Spinal cord (tissue), 10 donors: ENCODE measurements around the gene AKAP13. TPM values are rescaled to one million over a fixed set of nuclear protein-coding genes. Genes with fewer than 3 reads are reported as not detected.

Experiments
- DNase-seq, 6 donors: peaks; one replicate each; pipeline versions ENCODE4 v3.0.0 to v3.0.0-alpha.2; 2013 to 2015; ENCODE audit warnings: low spot score in 6 of 6, low read depth in 4 of 6
- H3K27ac ChIP-seq: one replicate; pipeline ENCODE4 v1.5.1; 2013; ENCODE audit warnings: low read depth, low read length, control low read depth
- H3K27me3 ChIP-seq: one replicate; pipeline ENCODE4 v1.6.1; 2013; ENCODE audit warnings: low read length; ENCODE audit not compliant: control insufficient read depth, insufficient read depth
- H3K36me3 ChIP-seq: one replicate; pipeline ENCODE4 v1.6.1; 2013; ENCODE audit warnings: low read length; ENCODE audit not compliant: control insufficient read depth, insufficient read depth
- H3K4me1 ChIP-seq: one replicate; pipeline ENCODE4 v1.6.1; 2013; ENCODE audit warnings: low read length; ENCODE audit not compliant: control insufficient read depth, insufficient read depth
- H3K4me3 ChIP-seq: one replicate; pipeline ENCODE4 v1.5.1; 2013; ENCODE audit warnings: low read depth, low read length, control low read depth
- H3K9me3 ChIP-seq: one replicate; pipeline ENCODE4 v1.6.1; 2013; ENCODE audit warnings: low read length; ENCODE audit not compliant: control insufficient read depth, insufficient read depth
- WGBS: methylation state at CpG from one replicate; pipeline ENCODE4 v1.1.5; 2013; ENCODE audit warnings: missing lambda C conversion rate; ENCODE audit not compliant: insufficient coverage; 5-methylcytosine and 5-hydroxymethylcytosine counted together
- polyA plus RNA-seq, 2 donors: library from polyadenylated mRNA; unstranded; fragments of 120-200 nt; gene quantifications; one replicate each; pipeline ENCODE4 v1.2.1, GENCODE V29; 2013; ENCODE audit not compliant: insufficient read length in 2 of 2
- total RNA-seq, 2 donors: library from RNA; depleted of rRNA in 1 of 2; stranded (reverse); fragments of 120-200 nt in 1 of 2; fragments of >200 nt in 1 of 2; gene quantifications; one replicate each; pipeline versions ENCODE4 v1.2.3 to v1.2.4, GENCODE V29; 2013 to 2014
- donor health status: healthy.

The AKAP13 gene
- total and polyA plus RNA-seq, 4 donors: 52.5 to 114 (median 89.2) TPM

DNA sequence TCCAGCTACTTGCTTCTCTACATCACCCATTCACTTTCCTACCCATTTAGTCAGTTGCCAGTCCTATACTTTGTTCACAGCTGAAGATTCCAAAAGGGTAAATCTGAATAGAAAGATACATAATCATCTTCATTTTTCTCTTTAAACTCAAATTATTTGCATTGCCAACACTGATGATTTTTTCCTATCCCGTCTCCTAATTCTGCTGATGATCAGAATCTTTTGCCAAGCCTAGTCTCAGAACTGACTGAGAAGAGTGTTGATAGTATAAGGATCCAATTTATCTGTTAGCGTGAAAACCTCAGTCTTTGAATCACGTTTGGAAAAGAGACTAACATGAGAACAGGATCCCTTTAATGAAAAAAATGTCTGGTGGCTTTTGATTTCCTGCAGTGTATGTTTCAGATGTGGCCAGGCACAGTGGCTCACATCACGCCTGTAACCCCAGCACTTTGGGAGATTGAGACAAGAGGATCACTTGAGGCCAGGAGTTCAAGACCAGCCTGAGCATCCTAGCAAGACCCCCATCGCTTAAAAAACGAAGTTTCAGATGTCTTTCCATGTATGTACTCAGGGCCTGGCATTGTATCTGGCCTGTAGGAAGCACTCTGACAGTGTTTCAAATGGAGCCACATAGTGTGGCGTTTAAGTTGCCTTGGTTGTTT, 244.9 kb downstream of the AKAP13 start:
- H3K4me3 ChIP-seq: no peak overlapping the region
- 70% methylated on average over 5 of the region's 7 CpGs for WGBS
- no peak overlapping the region for H3K27ac ChIP-seq
- H3K9me3 ChIP-seq: no peaks in the 10 kb centered on the region
- DNase-seq: no peak
- H3K4me1 ChIP-seq: peaks cover 3% of the 10 kb centered on the region
- H3K27me3 ChIP-seq: no peaks in the 10 kb centered on the region
- H3K36me3 ChIP-seq: no peaks in the 10 kb centered on the region

- no peak for DNase-seq
- no peaks in the 10 kb centered on the region for H3K36me3 ChIP-seq
- no peaks in the 10 kb centered on the region for H3K9me3 ChIP-seq
- no peak overlapping the region for H3K27ac ChIP-seq
- no peak overlapping the region for H3K4me3 ChIP-seq
- WGBS: no CpG with 5 or more reads among the region's 1 CpG
- no peaks in the 10 kb centered on the region for H3K27me3 ChIP-seq
- H3K4me1 ChIP-seq: peaks cover 3% of the 10 kb centered on the region
Measured at GRCh38 chr15:85625856-85626255, 245.5 kb downstream of the AKAP13 start.

DNA sequence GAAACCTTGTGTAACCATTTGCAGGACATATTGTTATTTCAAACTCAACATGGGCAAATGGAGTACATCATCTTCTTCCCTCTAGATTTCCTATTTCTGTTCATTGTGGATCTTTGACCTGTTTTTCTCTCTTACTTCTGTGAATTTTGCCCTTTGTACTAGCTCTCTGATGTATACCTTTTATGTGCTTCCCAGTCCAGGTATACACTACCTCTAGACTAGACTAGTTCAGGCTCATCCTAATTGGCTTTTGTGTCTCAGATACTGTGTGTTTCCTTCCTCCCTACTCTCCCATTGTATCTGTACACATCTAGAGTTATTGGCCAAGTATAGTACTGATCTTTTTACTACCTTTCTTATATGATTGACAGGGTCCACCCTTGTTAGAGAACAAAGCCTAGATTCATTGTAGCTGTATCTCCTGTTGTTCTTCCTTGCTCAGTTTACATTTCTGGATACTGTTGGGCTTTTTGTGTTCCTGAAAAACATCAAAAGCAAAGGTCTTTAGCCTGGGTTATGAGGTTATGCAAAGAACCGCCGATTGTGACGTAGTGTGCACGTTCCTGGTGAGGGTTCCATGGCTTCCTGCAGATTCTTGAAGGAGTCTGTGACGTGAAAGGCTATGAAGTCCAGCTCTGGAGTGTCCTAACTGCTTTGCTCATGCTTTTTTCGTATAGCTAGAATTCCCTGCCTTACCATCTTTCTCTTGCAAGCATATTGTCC, 247.0 kb downstream of the AKAP13 start:
- H3K36me3 ChIP-seq: no peaks in the 10 kb centered on the region
- DNase-seq: no peak
- no peaks in the 10 kb centered on the region for H3K9me3 ChIP-seq
- H3K27me3 ChIP-seq: no peaks in the 10 kb centered on the region
- peaks cover 3% of the 10 kb centered on the region for H3K4me1 ChIP-seq
- H3K4me3 ChIP-seq: no peak overlapping the region
- no peak overlapping the region for H3K27ac ChIP-seq
- WGBS: 78% methylated on average over 6 of the region's 6 CpGs

GRCh38 chr15:85630311-85630710, 249.9 kb downstream of the AKAP13 start:
- H3K9me3 ChIP-seq: no peaks in the 10 kb centered on the region
- DNase-seq: no peak
- no peak overlapping the region for H3K27ac ChIP-seq
- no peak overlapping the region for H3K4me3 ChIP-seq
- H3K4me1 ChIP-seq: no peaks in the 10 kb centered on the region
- no peaks in the 10 kb centered on the region for H3K27me3 ChIP-seq
- 100% methylated on average over 1 of the region's 4 CpGs for WGBS
- H3K36me3 ChIP-seq: no peaks in the 10 kb centered on the region

DNA sequence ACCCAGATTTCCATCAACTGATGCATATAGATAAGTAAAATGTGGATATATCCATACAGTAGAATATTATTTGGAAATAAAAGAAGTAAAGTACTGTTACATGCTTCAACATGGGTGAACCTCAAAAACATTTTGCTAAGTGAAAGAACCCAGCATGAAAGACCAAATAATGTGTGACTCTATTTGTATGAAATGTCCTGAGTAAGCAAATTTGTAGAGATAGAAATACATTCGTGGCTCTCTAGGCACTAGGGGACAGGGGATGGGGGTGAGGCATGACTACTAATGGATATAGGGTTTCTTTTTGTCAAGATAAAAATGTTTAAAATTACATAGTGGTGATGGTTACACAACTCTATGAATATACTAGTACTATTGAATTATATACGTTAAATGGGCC, 250.6 kb downstream of the AKAP13 start:
- DNase-seq: no peak
- H3K27ac ChIP-seq: no peak overlapping the region
- no peaks in the 10 kb centered on the region for H3K36me3 ChIP-seq
- no peak overlapping the region for H3K4me3 ChIP-seq
- H3K27me3 ChIP-seq: no peaks in the 10 kb centered on the region
- no peaks in the 10 kb centered on the region for H3K9me3 ChIP-seq
- no CpG with 5 or more reads among the region's 2 CpGs for WGBS
- no peaks in the 10 kb centered on the region for H3K4me1 ChIP-seq

DNA sequence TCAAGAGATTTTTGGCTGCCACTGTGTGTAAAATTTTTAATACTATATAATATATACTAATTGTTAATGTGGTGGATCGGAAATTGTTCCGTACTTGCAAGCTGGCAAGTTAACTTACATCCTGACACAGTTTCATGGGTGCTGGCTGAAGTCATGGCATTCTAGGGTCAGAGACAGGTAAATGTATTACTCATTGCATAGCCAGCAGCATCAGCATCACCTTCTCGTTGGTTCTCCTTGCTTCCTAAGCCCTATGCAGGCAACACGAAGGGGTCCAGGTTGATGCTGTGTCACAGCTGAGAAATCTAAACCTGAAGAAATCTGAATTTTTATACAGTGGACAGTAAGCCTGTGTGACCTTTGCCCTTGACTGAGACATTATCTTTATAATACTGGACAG, 251.6 kb downstream of the AKAP13 start:
- H3K36me3 ChIP-seq: no peaks in the 10 kb centered on the region
- H3K9me3 ChIP-seq: no peaks in the 10 kb centered on the region
- DNase-seq: no peak
- H3K27me3 ChIP-seq: no peaks in the 10 kb centered on the region
- no peaks in the 10 kb centered on the region for H3K4me1 ChIP-seq
- 84% methylated on average over 4 of the region's 4 CpGs for WGBS
- no peak overlapping the region for H3K27ac ChIP-seq
- H3K4me3 ChIP-seq: no peak overlapping the region

DNA sequence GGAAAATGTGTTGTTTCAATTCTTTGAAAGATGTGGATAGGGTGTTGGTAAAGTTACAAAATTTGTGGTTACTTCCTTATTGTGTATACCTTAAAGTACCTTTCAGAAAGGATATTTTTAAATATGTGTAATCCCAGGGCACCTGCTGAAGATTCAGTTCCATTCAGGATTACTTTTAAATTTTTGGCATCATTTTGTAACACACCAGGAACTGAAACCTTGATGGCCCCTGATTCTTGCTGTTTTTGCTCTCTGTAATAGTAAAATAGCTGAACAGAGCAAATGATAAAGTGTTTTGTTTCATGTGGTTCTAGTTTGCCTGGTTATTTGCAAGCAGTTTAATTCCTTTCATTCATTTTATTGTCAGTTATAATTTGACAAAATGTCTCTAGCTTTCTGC, 253.5 kb downstream of the AKAP13 start:
- no peak overlapping the region for H3K4me3 ChIP-seq
- no peak for DNase-seq
- no peaks in the 10 kb centered on the region for H3K36me3 ChIP-seq
- H3K27me3 ChIP-seq: no peaks in the 10 kb centered on the region
- no peak overlapping the region for H3K27ac ChIP-seq
- no peaks in the 10 kb centered on the region for H3K4me1 ChIP-seq
- H3K9me3 ChIP-seq: no peaks in the 10 kb centered on the region

- no peaks in the 10 kb centered on the region for H3K9me3 ChIP-seq
- H3K4me3 ChIP-seq: no peak overlapping the region
- no peak overlapping the region for H3K27ac ChIP-seq
- H3K36me3 ChIP-seq: no peaks in the 10 kb centered on the region
- no CpG with 5 or more reads among the region's 4 CpGs for WGBS
- DNase-seq: no peak
- no peaks in the 10 kb centered on the region for H3K27me3 ChIP-seq
- H3K4me1 ChIP-seq: no peaks in the 10 kb centered on the region
Measured at GRCh38 chr15:85636351-85636750, 255.9 kb downstream of the AKAP13 start.

- Histone ChIP-seq H3K27ac (no peak overlapping the region), H3K27me3 (no peaks in the 10 kb centered on the region), H3K4me3 (no peak overlapping the region), H3K9me3 (no peaks in the 10 kb centered on the region), H3K36me3 (no peaks in the 10 kb centered on the region), H3K4me1 (no peaks in the 10 kb centered on the region)
- 80% methylated on average over 1 of the region's 3 CpGs for WGBS
- DNase-seq: no peak
Measured at GRCh38 chr15:85639752-85640381, 259.5 kb downstream of the AKAP13 start.
